ENCODE results near the gene IPPK. TPM values are rescaled to one million over a fixed set of nuclear protein-coding genes. Genes with fewer than 3 reads are reported as not detected.
A peak's percentile ranks its signal among the peaks of the same experiment; 100 is the strongest.

Gene IPPK
- total and polyA plus RNA-seq, 5 donors from 2014 or later: 3.8 to 9.2 (median 5.5) TPM

GRCh38 chr9:92616199-92616641 is 53.7 kb downstream of the IPPK start:
- no peaks in the 10 kb centered on the region for H3K27me3 Mint-ChIP-seq
- no peaks in the 10 kb centered on the region for H3K9me3 ChIP-seq (ENCODE audit: control insufficient read depth in 2 of 2, low read length in 2 of 2)
- peaks cover 63% of the 10 kb centered on the region for H3K36me3 ChIP-seq (ENCODE audit: control insufficient read depth, insufficient read depth, low read length)
- H3K4me1 Mint-ChIP-seq: no peaks in the 10 kb centered on the region
- H3K4me1 ChIP-seq (ENCODE audit: control insufficient read depth, insufficient read depth, low read length, poor library complexity, severe bottlenecking): no peaks in the 10 kb centered on the region
- peaks cover 41% of the 10 kb centered on the region for H3K36me3 Mint-ChIP-seq
- DNase-seq (no peak), ATAC-seq (ENCODE audit: low read depth in 2 of 2) (no peak)
- H3K4me3 Mint-ChIP-seq: no peak overlapping the region
- H3K9me3 Mint-ChIP-seq: no peaks in the 10 kb centered on the region
- H3K27ac Mint-ChIP-seq: no peak overlapping the region
- H3K27ac ChIP-seq (ENCODE audit: insufficient read depth, low read length, poor library complexity, severe bottlenecking): no peak overlapping the region
- H3K27me3 ChIP-seq (ENCODE audit: control insufficient read depth, insufficient read depth, low read length): no peaks in the 10 kb centered on the region
- H3K4me3 ChIP-seq (ENCODE audit: low read depth, low read length): no peak overlapping the region

- Mint-ChIP-seq H3K27me3 (no peaks in the 10 kb centered on the region), H3K4me3 (no peak overlapping the region), H3K4me1 (no peaks in the 10 kb centered on the region), H3K27ac (no peak overlapping the region), H3K9me3 (no peaks in the 10 kb centered on the region), H3K36me3 (peaks cover 41% of the 10 kb centered on the region)
- DNase-seq (no peak), ATAC-seq (ENCODE audit: low read depth in 2 of 2) (no peak)
- no peaks in the 10 kb centered on the region for H3K9me3 ChIP-seq (ENCODE audit: control insufficient read depth in 2 of 2, low read length in 2 of 2)
- H3K27ac ChIP-seq (ENCODE audit: insufficient read depth, low read length, poor library complexity, severe bottlenecking): no peak overlapping the region
- H3K36me3 ChIP-seq (ENCODE audit: control insufficient read depth, insufficient read depth, low read length): peaks cover 62% of the 10 kb centered on the region
- no peaks in the 10 kb centered on the region for H3K4me1 ChIP-seq (ENCODE audit: control insufficient read depth, insufficient read depth, low read length, poor library complexity, severe bottlenecking)
- no peaks in the 10 kb centered on the region for H3K27me3 ChIP-seq (ENCODE audit: control insufficient read depth, insufficient read depth, low read length)
- H3K4me3 ChIP-seq (ENCODE audit: low read depth, low read length): no peak overlapping the region
Measured at GRCh38 chr9:92615790-92616189, 54.1 kb downstream of the IPPK start.

- no peak overlapping the region for H3K27ac ChIP-seq (ENCODE audit: insufficient read depth, low read length, poor library complexity, severe bottlenecking)
- no peaks in the 10 kb centered on the region for H3K4me1 Mint-ChIP-seq
- H3K9me3 ChIP-seq (ENCODE audit: control insufficient read depth in 2 of 2, low read length in 2 of 2): no peaks in the 10 kb centered on the region
- no peak for DNase-seq
- no peak overlapping the region for H3K4me3 Mint-ChIP-seq
- H3K27me3 ChIP-seq (ENCODE audit: control insufficient read depth, insufficient read depth, low read length): no peaks in the 10 kb centered on the region
- no peaks in the 10 kb centered on the region for H3K9me3 Mint-ChIP-seq
- no peak for ATAC-seq (ENCODE audit: low read depth in 2 of 2)
- H3K27me3 Mint-ChIP-seq: no peaks in the 10 kb centered on the region
- H3K36me3 ChIP-seq (ENCODE audit: control insufficient read depth, insufficient read depth, low read length): peaks cover 59% of the 10 kb centered on the region
- H3K27ac Mint-ChIP-seq: no peak overlapping the region
- no peak overlapping the region for H3K4me3 ChIP-seq (ENCODE audit: low read depth, low read length)
- no peaks in the 10 kb centered on the region for H3K4me1 ChIP-seq (ENCODE audit: control insufficient read depth, insufficient read depth, low read length, poor library complexity, severe bottlenecking)
- peaks cover 34% of the 10 kb centered on the region for H3K36me3 Mint-ChIP-seq
Measured at GRCh38 chr9:92614763-92615461, 55.0 kb downstream of the IPPK start.

- H3K4me1 Mint-ChIP-seq: no peaks in the 10 kb centered on the region
- no peak overlapping the region for H3K27ac Mint-ChIP-seq
- Histone ChIP-seq H3K9me3 (ENCODE audit: control insufficient read depth in 2 of 2, low read length in 2 of 2) (no peaks in the 10 kb centered on the region), H3K27ac (ENCODE audit: insufficient read depth, low read length, poor library complexity, severe bottlenecking) (no peak overlapping the region), H3K27me3 (ENCODE audit: control insufficient read depth, insufficient read depth, low read length) (no peaks in the 10 kb centered on the region), H3K36me3 (ENCODE audit: control insufficient read depth, insufficient read depth, low read length) (peaks cover 56% of the 10 kb centered on the region), H3K4me1 (ENCODE audit: control insufficient read depth, insufficient read depth, low read length, poor library complexity, severe bottlenecking) (no peaks in the 10 kb centered on the region), H3K4me3 (ENCODE audit: low read depth, low read length) (no peak overlapping the region)
- no peaks in the 10 kb centered on the region for H3K9me3 Mint-ChIP-seq
- no peaks in the 10 kb centered on the region for H3K27me3 Mint-ChIP-seq
- no peak overlapping the region for H3K4me3 Mint-ChIP-seq
- DNase-seq (no peak), ATAC-seq (ENCODE audit: low read depth in 2 of 2) (no peak)
- H3K36me3 Mint-ChIP-seq: peaks cover 33% of the 10 kb centered on the region
Measured at GRCh38 chr9:92614123-92614510, 55.8 kb downstream of the IPPK start.

GRCh38 chr9:92613268-92614122 is 56.4 kb downstream of the IPPK start:
- no peak overlapping the region for H3K27ac Mint-ChIP-seq
- ATAC-seq (ENCODE audit: low read depth in 2 of 2) (no peak), DNase-seq (no peak)
- Histone ChIP-seq H3K4me3 (ENCODE audit: low read depth, low read length) (no peak overlapping the region), H3K4me1 (ENCODE audit: control insufficient read depth, insufficient read depth, low read length, poor library complexity, severe bottlenecking) (no peaks in the 10 kb centered on the region), H3K36me3 (ENCODE audit: control insufficient read depth, insufficient read depth, low read length) (peaks cover 50% of the 10 kb centered on the region), H3K27me3 (ENCODE audit: control insufficient read depth, insufficient read depth, low read length) (no peaks in the 10 kb centered on the region), H3K27ac (ENCODE audit: insufficient read depth, low read length, poor library complexity, severe bottlenecking) (no peak overlapping the region), H3K9me3 (ENCODE audit: control insufficient read depth in 2 of 2, low read length in 2 of 2) (no peaks in the 10 kb centered on the region)
- H3K36me3 Mint-ChIP-seq: peaks cover 27% of the 10 kb centered on the region
- no peaks in the 10 kb centered on the region for H3K27me3 Mint-ChIP-seq
- H3K4me1 Mint-ChIP-seq: no peaks in the 10 kb centered on the region
- H3K4me3 Mint-ChIP-seq: no peak overlapping the region
- H3K9me3 Mint-ChIP-seq: no peaks in the 10 kb centered on the region

GRCh38 chr9:92612816-92613215 is 57.1 kb downstream of the IPPK start:
- ATAC-seq (ENCODE audit: low read depth in 2 of 2) (no peak), DNase-seq (no peak)
- Mint-ChIP-seq H3K4me1 (no peaks in the 10 kb centered on the region), H3K27ac (no peak overlapping the region), H3K4me3 (no peak overlapping the region), H3K27me3 (no peaks in the 10 kb centered on the region), H3K9me3 (no peaks in the 10 kb centered on the region), H3K36me3 (peaks cover 27% of the 10 kb centered on the region)
- no peak overlapping the region for H3K4me3 ChIP-seq (ENCODE audit: low read depth, low read length)
- H3K27me3 ChIP-seq (ENCODE audit: control insufficient read depth, insufficient read depth, low read length): no peaks in the 10 kb centered on the region
- H3K36me3 ChIP-seq (ENCODE audit: control insufficient read depth, insufficient read depth, low read length): peaks cover 43% of the 10 kb centered on the region
- H3K4me1 ChIP-seq (ENCODE audit: control insufficient read depth, insufficient read depth, low read length, poor library complexity, severe bottlenecking): no peaks in the 10 kb centered on the region
- no peaks in the 10 kb centered on the region for H3K9me3 ChIP-seq (ENCODE audit: control insufficient read depth in 2 of 2, low read length in 2 of 2)
- no peak overlapping the region for H3K27ac ChIP-seq (ENCODE audit: insufficient read depth, low read length, poor library complexity, severe bottlenecking)

GRCh38 chr9:92612292-92612691 is 57.6 kb downstream of the IPPK start:
- peaks cover 27% of the 10 kb centered on the region for H3K36me3 Mint-ChIP-seq
- Histone ChIP-seq H3K27me3 (ENCODE audit: control insufficient read depth, insufficient read depth, low read length) (no peaks in the 10 kb centered on the region), H3K4me1 (ENCODE audit: control insufficient read depth, insufficient read depth, low read length, poor library complexity, severe bottlenecking) (no peaks in the 10 kb centered on the region), H3K36me3 (ENCODE audit: control insufficient read depth, insufficient read depth, low read length) (peaks cover 41% of the 10 kb centered on the region), H3K27ac (ENCODE audit: insufficient read depth, low read length, poor library complexity, severe bottlenecking) (no peak overlapping the region), H3K9me3 (ENCODE audit: control insufficient read depth in 2 of 2, low read length in 2 of 2) (no peaks in the 10 kb centered on the region), H3K4me3 (ENCODE audit: low read depth, low read length) (no peak overlapping the region)
- DNase-seq: no peak
- H3K27ac Mint-ChIP-seq: peak overlapping the region in 1 of 3 donors; percentile 26
- H3K27me3 Mint-ChIP-seq: no peaks in the 10 kb centered on the region
- H3K4me1 Mint-ChIP-seq: no peaks in the 10 kb centered on the region
- no peak overlapping the region for H3K4me3 Mint-ChIP-seq
- no peak for ATAC-seq (ENCODE audit: low read depth in 2 of 2)
- no peaks in the 10 kb centered on the region for H3K9me3 Mint-ChIP-seq
